ENCODE results near the gene TAB3.

GRCh38 chrX:30898886-30899285 is 9.8 kb upstream of the TAB3 start:
- TF ChIP-seq POLR2A (IDR thresholded peaks at IDR 0.05) (no peak), EP300 (IDR thresholded peaks at IDR 0.05) (no peak)
- TF ChIP-seq, protein P1, sequence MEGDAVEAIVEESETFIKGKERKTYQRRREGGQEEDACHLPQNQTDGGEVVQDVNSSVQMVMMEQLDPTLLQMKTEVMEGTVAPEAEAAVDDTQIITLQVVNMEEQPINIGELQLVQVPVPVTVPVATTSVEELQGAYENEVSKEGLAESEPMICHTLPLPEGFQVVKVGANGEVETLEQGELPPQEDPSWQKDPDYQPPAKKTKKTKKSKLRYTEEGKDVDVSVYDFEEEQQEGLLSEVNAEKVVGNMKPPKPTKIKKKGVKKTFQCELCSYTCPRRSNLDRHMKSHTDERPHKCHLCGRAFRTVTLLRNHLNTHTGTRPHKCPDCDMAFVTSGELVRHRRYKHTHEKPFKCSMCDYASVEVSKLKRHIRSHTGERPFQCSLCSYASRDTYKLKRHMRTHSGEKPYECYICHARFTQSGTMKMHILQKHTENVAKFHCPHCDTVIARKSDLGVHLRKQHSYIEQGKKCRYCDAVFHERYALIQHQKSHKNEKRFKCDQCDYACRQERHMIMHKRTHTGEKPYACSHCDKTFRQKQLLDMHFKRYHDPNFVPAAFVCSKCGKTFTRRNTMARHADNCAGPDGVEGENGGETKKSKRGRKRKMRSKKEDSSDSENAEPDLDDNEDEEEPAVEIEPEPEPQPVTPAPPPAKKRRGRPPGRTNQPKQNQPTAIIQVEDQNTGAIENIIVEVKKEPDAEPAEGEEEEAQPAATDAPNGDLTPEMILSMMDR (IDR thresholded peaks at IDR 0.05): no peak
